ENCODE measurements around the gene HBA2. TPM values are rescaled to one million over a fixed set of nuclear protein-coding genes. Genes with fewer than 3 reads are reported as not detected.
A peak's percentile ranks its signal among the peaks of the same experiment; 100 is the strongest.
"Not testable (repeated sequence)": the region's sequence is repeated elsewhere in the genome, so short reads cannot be mapped to it uniquely, and the experiment has no call there.

Gene HBA2
- total RNA-seq (ENCODE audit: unreplicated experiment), result not detected
- long read RNA-seq, result 0 reads

- Mint-ChIP-seq H3K27me3 (ENCODE audit: unreplicated experiment) (peaks cover 30% of the 10 kb centered on the region), H3K4me3 (ENCODE audit: unreplicated experiment) (peak within 1 kb of the TSS; percentile 11)
- not testable (repeated sequence) for H3K9me3 Mint-ChIP-seq (ENCODE audit: unreplicated experiment); H3K27ac Mint-ChIP-seq (ENCODE audit: unreplicated experiment); DNase-seq; H3K36me3 Mint-ChIP-seq (ENCODE audit: unreplicated experiment); H3K4me1 Mint-ChIP-seq (ENCODE audit: low read depth, unreplicated experiment)
Measured at GRCh38 chr16:172374-172941, at the start of gene HBA2. Gene HBA2 (plus strand): TSS chr16:172876. CDS start chr16:172913, 37 bp downstream.

GRCh38 chr16:123558-124350 is 48.9 kb upstream of the HBA2 start:
- DNase-seq; H3K9me3 Mint-ChIP-seq (ENCODE audit: unreplicated experiment); H3K27me3 Mint-ChIP-seq (ENCODE audit: unreplicated experiment); H3K4me1 Mint-ChIP-seq (ENCODE audit: low read depth, unreplicated experiment); H3K27ac Mint-ChIP-seq (ENCODE audit: unreplicated experiment); H3K36me3 Mint-ChIP-seq (ENCODE audit: unreplicated experiment); H3K4me3 Mint-ChIP-seq (ENCODE audit: unreplicated experiment): not testable (repeated sequence)

DNA sequence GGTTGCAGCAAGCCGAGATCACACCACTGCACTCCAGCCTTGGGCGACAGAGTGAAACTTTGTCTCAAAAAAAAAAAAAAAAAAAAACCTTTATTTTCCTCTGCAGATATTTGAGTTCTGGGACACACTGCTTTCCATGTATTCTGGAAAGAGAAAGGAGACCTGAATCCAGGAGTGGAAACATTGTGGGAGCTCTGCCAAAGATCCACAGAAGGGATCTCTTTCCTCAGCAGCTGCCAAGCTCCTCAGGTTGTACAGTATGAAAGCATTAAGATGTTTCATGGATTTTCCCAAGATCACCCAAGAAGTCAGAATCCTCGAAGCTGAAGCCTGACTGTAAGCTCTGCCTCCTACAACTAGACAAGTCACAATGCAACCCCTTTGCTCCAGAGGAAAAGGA is 47.7 kb upstream of the HBA2 start:
- Mint-ChIP-seq H3K36me3 (ENCODE audit: unreplicated experiment) (no peaks in the 10 kb centered on the region), H3K27ac (ENCODE audit: unreplicated experiment) (no peak overlapping the region), H3K4me3 (ENCODE audit: unreplicated experiment) (no peak overlapping the region), H3K4me1 (ENCODE audit: low read depth, unreplicated experiment) (no peaks in the 10 kb centered on the region), H3K9me3 (ENCODE audit: unreplicated experiment) (no peaks in the 10 kb centered on the region), H3K27me3 (ENCODE audit: unreplicated experiment) (no peaks in the 10 kb centered on the region)
- TF ChIP-seq, protein P1, sequence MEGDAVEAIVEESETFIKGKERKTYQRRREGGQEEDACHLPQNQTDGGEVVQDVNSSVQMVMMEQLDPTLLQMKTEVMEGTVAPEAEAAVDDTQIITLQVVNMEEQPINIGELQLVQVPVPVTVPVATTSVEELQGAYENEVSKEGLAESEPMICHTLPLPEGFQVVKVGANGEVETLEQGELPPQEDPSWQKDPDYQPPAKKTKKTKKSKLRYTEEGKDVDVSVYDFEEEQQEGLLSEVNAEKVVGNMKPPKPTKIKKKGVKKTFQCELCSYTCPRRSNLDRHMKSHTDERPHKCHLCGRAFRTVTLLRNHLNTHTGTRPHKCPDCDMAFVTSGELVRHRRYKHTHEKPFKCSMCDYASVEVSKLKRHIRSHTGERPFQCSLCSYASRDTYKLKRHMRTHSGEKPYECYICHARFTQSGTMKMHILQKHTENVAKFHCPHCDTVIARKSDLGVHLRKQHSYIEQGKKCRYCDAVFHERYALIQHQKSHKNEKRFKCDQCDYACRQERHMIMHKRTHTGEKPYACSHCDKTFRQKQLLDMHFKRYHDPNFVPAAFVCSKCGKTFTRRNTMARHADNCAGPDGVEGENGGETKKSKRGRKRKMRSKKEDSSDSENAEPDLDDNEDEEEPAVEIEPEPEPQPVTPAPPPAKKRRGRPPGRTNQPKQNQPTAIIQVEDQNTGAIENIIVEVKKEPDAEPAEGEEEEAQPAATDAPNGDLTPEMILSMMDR (IDR thresholded peaks at IDR 0.05; ENCODE audit: partially characterized antibody, unreplicated experiment), result no peak
- no peak for DNase-seq

GRCh38 chr16:129075-129474 is 43.6 kb upstream of the HBA2 start:
- H3K27me3 Mint-ChIP-seq (ENCODE audit: unreplicated experiment), result no peaks in the 10 kb centered on the region
- H3K27ac Mint-ChIP-seq (ENCODE audit: unreplicated experiment), result no peak overlapping the region
- H3K4me3 Mint-ChIP-seq (ENCODE audit: unreplicated experiment), result no peak overlapping the region
- no peaks in the 10 kb centered on the region for H3K4me1 Mint-ChIP-seq (ENCODE audit: low read depth, unreplicated experiment)
- TF ChIP-seq, protein P1 (IDR thresholded peaks at IDR 0.05; ENCODE audit: partially characterized antibody, unreplicated experiment), result no peak
- no peaks in the 10 kb centered on the region for H3K9me3 Mint-ChIP-seq (ENCODE audit: unreplicated experiment)
- H3K36me3 Mint-ChIP-seq (ENCODE audit: unreplicated experiment), result no peaks in the 10 kb centered on the region
- DNase-seq, result no peak

DNA sequence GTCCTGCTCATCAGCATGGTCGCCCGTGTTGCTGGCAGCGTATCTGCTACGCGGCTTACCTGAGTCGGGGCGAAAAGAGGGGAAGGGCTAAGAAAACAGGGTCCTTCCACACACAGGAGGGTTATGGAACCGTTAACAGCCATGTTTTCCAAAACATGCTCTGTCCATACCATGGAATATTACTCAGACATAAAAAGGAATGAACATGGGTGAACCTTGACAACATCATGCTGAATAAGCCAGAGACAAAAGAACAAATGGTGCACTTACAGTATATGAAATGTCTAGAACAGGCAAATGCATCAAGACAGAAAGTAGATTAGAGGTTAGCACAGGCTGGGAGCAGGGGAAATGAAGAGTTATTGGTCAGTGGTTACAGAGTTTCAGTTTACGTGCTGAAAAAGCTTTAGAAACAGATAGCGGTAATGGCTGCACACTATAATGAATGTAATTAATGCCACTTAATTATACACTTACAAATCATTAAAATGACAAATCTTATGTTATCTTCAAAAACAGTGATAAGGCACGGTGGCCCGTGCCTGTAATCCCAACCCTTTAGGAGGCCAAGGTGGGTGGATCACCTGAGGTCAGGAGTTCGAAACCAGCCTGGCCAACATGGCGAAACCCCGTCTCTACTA is 42.0 kb upstream of the HBA2 start:
- H3K4me1 Mint-ChIP-seq (ENCODE audit: low read depth, unreplicated experiment), result no peaks in the 10 kb centered on the region
- DNase-seq, result no peak
- no peaks in the 10 kb centered on the region for H3K27me3 Mint-ChIP-seq (ENCODE audit: unreplicated experiment)
- H3K36me3 Mint-ChIP-seq (ENCODE audit: unreplicated experiment), result no peaks in the 10 kb centered on the region
- H3K9me3 Mint-ChIP-seq (ENCODE audit: unreplicated experiment), result no peaks in the 10 kb centered on the region
- TF ChIP-seq, protein P1 (IDR thresholded peaks at IDR 0.05; ENCODE audit: partially characterized antibody, unreplicated experiment), result no peak
- H3K4me3 Mint-ChIP-seq (ENCODE audit: unreplicated experiment), result no peak overlapping the region
- H3K27ac Mint-ChIP-seq (ENCODE audit: unreplicated experiment), result no peak overlapping the region

DNA sequence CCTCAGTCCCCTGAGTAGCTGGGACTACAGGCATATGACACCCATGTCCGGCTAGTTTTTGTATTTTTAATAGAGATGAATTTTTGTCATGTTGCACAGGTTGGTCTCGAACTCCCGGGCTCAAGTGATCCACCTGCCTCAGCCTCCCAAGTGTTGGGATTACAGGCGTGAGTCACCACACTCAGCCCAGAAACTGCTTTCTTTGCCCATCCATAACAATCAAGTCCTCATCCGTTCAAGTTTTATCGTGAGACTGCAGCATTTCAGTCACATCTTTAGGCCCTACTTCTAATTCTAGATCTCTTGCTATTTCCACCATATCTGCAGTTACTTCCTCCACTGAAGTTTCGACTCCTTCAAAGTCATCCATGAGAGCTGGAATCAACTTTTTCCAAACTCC is 40.6 kb upstream of the HBA2 start:
- no peaks in the 10 kb centered on the region for H3K9me3 Mint-ChIP-seq (ENCODE audit: unreplicated experiment)
- H3K27ac Mint-ChIP-seq (ENCODE audit: unreplicated experiment), result no peak overlapping the region
- no peaks in the 10 kb centered on the region for H3K27me3 Mint-ChIP-seq (ENCODE audit: unreplicated experiment)
- H3K36me3 Mint-ChIP-seq (ENCODE audit: unreplicated experiment), result no peaks in the 10 kb centered on the region
- TF ChIP-seq, protein P1 (IDR thresholded peaks at IDR 0.05; ENCODE audit: partially characterized antibody, unreplicated experiment), result no peak
- no peak overlapping the region for H3K4me3 Mint-ChIP-seq (ENCODE audit: unreplicated experiment)
- no peaks in the 10 kb centered on the region for H3K4me1 Mint-ChIP-seq (ENCODE audit: low read depth, unreplicated experiment)
- DNase-seq, result no peak
